ENCODE data around the gene PHACTR4.
"Not testable (repeated sequence)": the region's sequence is repeated elsewhere in the genome, so short reads cannot be mapped to it uniquely, and the experiment has no call there.

PHACTR4 gene

GRCh38 chr1:28437924-28438699, 68.6 kb downstream of the PHACTR4 start:
- peak; percentile 6 for DNase-seq

- DNase-seq: no peak
These were observed 69.8 kb downstream of the PHACTR4 start for GRCh38 chr1:28439320-28439719.

GRCh38 chr1:28441674-28442073, 72.1 kb downstream of the PHACTR4 start:
- no peak for DNase-seq

GRCh38 chr1:28443550-28443949, 74.0 kb downstream of the PHACTR4 start:
- no peak for DNase-seq

GRCh38 chr1:28447679-28448078, 78.1 kb downstream of the PHACTR4 start:
- no peak for DNase-seq

- not testable (repeated sequence) for DNase-seq
These were observed 78.6 kb downstream of the PHACTR4 start for GRCh38 chr1:28448094-28448611.

- DNase-seq: peak; percentile 53
These were observed 80.4 kb downstream of the PHACTR4 start for GRCh38 chr1:28449904-28450303.

- DNase-seq: no peak
These were observed 81.0 kb downstream of the PHACTR4 start for GRCh38 chr1:28450561-28450960.

GRCh38 chr1:28451011-28451410, 81.5 kb downstream of the PHACTR4 start:
- DNase-seq: no peak

GRCh38 chr1:28456078-28456477, 86.5 kb downstream of the PHACTR4 start:
- peak; percentile 16 for DNase-seq

- DNase-seq: no peak
These were observed 88.1 kb downstream of the PHACTR4 start for GRCh38 chr1:28457678-28458077.

GRCh38 chr1:28458237-28459228, 89.0 kb downstream of the PHACTR4 start:
- DNase-seq: no peak

- DNase-seq: no peak
These were observed 96.8 kb downstream of the PHACTR4 start for GRCh38 chr1:28466226-28466778.

GRCh38 chr1:28470146-28470545, 100.6 kb downstream of the PHACTR4 start:
- no peak for DNase-seq

- not testable (repeated sequence) for DNase-seq
These were observed 110.0 kb downstream of the PHACTR4 start for GRCh38 chr1:28479497-28479896.

- no peak for DNase-seq
These were observed 110.8 kb downstream of the PHACTR4 start for GRCh38 chr1:28480308-28480707.

GRCh38 chr1:28482138-28482537, 112.6 kb downstream of the PHACTR4 start:
- DNase-seq: no peak

- DNase-seq: no peak
These were observed 113.2 kb downstream of the PHACTR4 start for GRCh38 chr1:28482702-28483101.

GRCh38 chr1:28494737-28495136, 125.2 kb downstream of the PHACTR4 start:
- no peak for DNase-seq

GRCh38 chr1:28499553-28499952, 130.0 kb downstream of the PHACTR4 start:
- DNase-seq: no peak

GRCh38 chr1:28501925-28502324, 132.4 kb downstream of the PHACTR4 start:
- DNase-seq: no peak

GRCh38 chr1:28503117-28503516, 133.6 kb downstream of the PHACTR4 start:
- DNase-seq: no peak
